HG03045 (cell line): ENCODE data around the gene SLC44A1.

Experiments
- ATAC-seq: cut with Tn5 transposase; IDR thresholded peaks from one replicate; pipeline ENCODE4 v1.9.1; 2021; ENCODE audit warnings: mild to moderate bottlenecking, moderate library complexity; ENCODE audit not compliant: unreplicated experiment

SLC44A1 gene

DNA sequence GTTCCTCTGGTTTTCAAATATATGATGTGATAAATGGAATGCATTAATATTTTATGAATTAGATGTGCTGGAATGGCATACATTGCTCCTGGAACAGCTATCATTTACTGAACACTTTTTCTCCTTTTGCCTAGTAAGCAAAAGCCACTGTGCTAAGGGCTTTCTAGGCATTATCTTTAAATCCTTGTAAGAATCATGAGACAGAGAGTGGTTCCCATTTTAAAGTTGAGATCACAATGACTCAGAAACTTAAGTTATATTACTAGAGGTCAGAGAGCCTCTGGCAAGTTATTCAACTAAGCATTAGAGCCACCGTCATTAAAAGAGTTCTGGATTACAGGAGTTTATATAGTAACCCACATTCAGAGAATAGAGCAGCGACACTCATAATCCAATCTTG, 176.7 kb downstream of the SLC44A1 start:
- ATAC-seq, result no peak

DNA sequence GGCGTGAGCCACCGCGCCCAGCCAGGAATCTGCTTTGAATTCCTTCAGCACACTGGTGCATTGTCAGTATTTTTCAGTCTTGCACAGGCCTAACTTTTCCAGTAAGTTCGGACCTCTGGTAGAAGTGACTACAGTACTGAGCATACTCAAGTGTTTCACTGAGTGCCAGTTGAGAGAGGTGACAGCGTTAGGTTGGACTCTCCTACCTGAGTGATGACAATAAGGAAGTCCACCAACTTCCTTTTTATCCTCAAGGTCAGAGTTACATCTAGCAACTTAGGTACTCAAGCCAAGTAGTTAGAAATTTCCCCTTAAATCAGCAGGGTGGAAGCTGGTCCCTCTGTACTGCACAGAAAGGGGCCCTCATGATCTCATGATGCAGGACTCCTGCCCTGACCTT, 177.4 kb downstream of the SLC44A1 start:
- ATAC-seq, result no peak

DNA sequence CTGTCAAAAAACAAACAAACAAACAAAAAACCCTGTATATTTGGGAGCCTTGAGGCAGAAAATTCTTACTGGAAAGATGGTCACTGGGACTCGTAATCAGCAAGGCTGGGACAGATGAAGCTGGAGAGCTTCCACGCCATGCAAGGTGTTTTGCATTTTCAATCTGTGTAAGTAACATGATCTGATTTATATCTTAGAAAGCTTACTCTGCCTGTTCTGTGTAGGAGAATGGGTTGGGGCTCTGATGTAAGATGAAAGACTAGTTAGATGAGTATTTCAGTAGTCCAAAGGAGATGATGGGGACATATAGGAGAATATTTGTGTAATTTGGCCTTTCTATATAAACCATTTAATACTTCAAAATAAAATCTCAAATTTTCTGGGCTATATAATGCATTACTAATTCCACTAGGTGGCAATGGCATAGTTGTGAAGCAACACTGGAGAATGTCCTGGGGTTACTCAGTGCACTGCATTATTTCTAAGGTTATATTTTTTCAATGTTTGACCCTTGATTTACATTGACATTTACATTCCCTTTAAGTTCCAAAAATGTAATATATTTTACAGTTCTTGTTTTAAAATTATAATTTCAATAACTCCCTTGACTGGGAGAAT, 181.5 kb downstream of the SLC44A1 start:
- ATAC-seq, result no peak

DNA sequence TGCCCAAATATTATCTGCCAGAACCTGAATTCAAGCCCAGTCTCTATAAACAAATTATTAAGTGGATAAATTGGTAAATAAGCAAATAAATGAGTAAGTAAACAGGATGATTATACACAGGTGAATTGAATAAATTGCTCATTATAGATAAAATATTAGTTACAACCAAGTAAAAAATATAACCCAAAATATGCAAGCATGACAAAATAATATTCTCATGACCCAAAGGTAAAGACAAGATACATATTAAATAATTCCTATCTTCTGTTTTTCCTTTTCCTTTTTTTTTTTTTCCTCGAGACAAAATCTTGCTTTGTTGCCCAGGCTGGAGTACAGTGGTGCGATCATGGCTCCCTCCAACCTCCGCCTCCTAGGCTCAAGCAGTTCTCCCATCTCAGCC, 182.2 kb downstream of the SLC44A1 start:
- no peak for ATAC-seq

DNA sequence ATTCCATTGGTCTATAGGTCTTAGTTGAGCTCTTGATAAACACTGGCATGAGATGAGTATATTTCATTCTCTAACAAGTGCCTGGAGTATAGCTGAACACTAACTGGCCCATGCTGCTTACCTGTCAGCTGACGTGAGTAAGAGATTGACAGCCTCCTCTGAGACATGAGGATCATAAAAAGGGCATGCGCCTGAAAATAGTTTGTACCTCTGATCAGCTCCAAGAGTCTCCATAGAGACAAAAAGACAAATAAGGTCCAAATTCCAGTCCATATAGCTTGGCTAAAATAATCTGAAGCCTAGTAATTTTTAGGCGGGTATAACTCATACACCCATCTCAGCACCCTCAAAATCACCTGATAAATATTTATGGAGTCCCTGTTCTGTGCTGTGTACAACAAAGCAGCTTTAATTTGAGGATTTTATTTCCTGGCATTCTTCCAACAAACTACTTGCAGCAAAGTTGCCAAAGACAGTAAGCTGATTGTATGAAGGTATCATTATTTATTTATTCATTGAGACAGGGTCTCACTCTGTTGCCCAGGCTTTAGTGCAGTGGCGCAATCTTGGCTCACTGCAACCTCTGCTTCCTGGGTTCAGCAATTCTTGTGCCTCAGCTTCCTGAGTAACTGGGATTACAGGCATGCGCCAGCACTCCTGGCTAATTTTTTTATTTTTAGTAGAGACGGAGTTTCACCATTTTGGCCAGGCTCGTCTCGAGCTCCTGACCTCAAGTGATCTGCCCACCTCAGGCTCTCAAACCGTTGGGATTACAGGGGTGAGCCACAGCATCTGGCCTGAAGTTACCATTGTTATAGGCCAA, 187.2 kb downstream of the SLC44A1 start:
- ATAC-seq, result no peak

DNA sequence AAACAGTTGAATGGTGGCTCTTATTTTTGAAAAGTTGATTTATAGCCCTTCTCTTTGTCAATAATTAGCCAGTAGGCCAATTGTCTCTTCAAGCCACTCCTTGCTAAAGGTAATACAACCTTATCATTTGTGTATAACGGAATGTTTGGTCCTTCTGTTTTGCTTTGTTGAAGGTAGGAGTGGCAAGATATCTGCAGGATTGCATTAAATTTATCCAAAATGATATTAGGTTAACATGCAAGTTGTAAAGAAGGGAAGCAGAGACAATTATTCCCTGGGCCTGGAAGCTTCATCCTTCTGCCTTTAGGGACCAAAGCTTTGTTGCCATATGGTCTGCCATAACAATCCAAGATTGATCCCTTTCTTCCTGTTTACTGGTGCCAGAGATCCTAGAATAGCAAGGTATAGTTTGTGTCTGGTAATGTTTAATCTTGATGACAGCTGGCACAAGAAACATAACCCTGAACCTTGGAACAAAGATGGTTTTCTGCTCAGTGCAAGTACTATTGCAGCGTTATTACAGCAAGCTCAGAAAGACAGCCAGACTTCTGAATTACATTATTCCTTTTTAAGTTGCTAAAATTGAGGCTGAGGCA, 187.9 kb downstream of the SLC44A1 start:
- ATAC-seq, result no peak

DNA sequence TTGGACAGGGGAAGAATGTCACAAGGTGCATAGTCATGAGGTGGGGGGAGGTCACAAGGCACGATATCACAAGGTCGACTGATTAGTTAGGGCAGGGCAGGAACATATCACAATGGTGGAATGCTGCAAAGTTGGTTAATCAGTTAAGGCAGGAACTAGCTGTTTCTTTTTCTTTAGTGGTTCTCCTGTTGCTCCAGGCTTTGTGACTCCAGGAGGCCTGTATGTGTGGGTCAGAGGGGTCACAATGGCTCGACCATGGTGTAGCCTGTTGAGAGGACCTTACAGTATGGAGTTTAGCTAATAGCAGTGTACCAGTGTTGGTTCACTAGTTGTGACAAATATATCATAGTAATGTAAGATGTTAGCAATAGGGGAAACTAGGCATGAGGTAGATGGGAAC, 191.0 kb downstream of the SLC44A1 start:
- ATAC-seq, result no peak

DNA sequence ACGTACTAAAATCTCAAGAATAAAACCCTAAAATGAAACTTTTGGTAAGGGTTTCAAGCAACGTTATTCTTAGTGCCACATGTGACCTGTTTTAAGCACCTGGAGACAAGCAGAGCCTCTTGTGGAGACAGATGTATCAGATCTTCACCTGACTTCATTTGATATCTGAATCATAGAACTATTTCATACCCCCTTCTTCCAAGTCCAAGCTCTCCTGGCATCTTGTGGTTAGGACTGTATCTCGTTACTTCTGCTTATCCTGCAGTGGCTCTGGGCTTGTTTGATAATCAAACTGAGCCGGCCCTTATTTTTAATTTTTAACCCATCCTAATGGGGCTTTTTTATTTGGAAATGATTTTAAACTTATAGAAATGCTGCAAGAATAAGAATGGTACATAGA, 192.3 kb downstream of the SLC44A1 start:
- ATAC-seq, result no peak

DNA sequence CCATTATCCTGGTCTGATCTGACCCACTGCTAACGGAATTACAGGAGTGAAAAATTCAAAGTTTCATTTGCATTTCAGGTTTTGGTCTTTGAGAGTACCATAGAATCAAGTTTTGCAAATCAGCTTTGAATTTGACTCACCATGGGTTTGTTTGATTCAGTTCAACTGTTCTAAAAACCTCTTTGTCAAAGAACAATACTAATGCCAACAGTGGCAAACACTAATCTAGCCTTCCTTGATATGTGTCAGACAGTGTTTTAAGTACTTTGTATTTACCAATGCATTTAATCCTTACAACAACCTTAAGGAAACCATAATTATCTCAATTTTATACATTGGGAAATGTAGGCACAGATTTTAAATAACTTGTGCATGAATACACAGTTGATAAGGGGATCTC, 193.3 kb downstream of the SLC44A1 start:
- no peak for ATAC-seq

DNA sequence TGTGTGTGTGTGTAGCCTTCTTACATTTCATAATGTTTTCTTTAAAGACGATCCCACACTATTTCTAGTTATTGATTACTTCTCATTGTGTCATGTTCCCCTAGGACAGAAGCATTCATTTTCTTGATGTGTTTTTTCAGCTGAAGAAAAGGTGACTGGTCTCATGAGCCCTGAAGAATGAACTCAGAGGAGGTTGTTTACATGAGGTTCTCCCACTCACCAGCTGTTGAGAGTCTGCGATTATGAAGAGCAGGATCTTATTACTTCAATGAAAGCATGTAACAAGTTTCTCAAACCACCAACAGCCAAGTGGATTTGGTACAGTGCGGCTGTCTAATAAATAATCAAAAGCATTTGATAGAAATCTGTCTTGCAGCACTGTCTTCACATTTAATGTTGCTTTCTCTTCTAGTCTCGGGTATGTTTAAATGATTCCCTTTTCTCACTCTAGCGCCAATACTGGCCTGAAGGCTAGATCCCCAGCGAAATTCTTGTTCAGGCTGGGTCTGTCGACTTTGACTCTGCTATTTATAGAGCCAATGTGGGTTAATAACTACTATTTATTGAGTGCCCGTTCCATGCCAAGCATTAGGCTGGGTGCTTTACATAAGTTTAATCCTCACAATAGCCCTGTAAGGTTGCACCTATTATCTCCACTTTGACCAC, 193.8 kb downstream of the SLC44A1 start:
- no peak for ATAC-seq

DNA sequence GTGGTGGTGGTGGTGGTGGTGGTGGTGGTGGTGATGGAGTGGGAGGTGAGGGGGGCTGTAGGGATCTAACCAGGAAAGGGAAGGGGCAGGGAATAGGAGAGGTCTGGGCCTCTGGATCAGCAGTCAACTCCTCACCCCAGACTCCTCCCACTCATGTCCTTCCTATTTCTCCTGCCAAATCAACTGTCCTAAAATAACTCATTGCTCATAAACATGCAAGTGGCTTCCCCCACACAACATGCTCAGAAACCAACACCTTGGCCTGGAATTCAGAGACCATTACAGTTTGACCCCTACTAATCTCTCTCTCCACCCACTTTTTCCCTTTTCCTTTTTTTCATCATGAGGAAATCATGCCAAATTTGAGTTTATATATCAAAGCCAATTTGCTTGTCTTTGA, 195.0 kb downstream of the SLC44A1 start:
- ATAC-seq, result no peak

DNA sequence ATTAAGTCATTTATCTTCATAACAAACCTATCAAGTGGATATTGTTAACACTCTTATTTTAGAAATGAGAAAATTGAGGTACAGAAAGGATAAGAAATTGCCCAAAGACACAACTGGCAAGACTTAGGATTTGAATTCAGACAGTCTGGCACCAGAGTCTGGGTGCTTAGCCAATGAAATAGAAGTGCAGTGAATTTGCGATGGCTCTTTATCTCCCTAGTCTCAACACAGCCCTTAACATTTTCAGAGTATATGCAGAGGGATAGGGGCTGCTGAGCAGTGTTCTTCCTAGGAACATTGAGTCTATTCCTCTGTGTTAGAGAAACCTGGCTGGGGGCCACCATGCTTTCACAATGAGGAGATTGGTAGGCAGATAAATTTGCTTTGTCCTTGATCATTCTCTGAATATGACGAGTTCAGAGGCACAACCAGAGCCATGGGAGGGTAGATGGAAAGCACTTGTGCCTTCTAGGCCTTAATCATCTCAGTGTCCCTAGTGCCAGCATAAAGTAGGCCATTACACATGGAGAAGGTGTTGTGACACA, 197.2 kb downstream of the SLC44A1 start:
- no peak for ATAC-seq

DNA sequence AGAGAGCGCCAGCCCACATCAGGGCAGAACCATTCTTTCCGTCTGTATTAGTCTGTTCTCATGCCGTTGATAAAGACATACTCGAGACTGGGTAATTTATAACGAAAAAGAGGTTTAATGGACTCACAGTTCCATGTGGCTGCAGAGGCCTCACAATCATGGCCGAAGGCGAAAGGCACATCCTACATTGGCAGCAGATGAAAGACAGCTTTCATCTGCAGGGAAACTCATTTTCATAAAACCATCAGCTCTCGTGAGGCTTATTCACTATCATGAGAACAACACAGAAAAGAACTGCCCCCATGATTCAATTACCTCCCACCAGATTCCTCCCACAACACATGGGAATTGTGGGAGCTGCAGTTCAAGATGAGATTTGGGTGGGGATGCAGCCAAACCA, 198.7 kb downstream of the SLC44A1 start:
- ATAC-seq, result no peak

DNA sequence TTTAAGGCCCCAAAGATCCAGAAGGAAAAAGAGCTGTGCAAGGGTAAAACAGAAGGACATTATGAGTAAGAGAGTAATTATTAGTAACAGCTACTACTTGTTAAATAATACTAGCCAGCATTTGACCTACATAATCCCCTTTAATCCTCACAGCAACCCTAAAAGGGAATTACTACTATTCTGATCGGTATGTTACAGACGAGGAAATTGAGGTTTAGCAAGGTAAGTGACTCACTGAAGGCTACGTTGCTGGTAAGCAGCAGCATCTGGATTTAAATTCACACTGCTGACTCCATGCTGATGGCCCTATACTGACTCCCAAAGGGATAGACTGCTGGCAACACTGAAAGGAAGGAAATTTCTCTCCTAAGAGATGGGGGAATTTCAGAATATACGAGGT, 199.7 kb downstream of the SLC44A1 start:
- ATAC-seq, result no peak

DNA sequence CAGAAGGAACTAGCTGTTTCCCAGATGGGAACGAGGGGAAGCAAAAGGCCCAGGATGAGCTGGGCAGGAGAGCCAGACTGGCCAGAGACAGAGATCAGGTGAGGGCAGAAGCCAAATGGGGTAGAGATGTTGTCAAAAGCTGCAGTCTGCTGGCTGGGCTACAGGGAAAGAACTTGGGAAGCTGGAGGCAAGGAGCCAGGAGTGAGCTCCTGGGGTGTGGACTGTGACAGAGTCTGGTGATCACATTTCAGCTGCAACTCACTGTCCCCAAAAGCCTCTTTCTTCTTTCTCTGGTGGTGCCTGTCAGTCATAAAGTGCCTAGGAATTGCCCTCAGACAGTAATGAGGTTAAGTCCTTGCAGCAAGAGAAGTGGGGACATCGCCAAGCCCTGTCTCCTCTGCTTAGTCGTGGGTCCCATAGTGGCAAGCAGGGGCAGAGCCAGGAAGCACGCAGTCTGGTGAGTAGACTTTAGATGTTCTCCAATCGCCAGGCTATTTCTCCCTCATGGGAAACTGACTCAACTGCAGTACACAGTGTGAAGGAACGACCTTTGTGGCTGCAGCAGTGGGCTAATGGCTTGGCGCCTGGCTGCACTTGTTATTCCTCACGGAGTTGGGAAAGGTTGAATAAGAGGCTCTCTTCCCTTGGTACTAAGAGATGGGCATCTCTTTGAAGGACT, 200.9 kb downstream of the SLC44A1 start:
- no peak for ATAC-seq

DNA sequence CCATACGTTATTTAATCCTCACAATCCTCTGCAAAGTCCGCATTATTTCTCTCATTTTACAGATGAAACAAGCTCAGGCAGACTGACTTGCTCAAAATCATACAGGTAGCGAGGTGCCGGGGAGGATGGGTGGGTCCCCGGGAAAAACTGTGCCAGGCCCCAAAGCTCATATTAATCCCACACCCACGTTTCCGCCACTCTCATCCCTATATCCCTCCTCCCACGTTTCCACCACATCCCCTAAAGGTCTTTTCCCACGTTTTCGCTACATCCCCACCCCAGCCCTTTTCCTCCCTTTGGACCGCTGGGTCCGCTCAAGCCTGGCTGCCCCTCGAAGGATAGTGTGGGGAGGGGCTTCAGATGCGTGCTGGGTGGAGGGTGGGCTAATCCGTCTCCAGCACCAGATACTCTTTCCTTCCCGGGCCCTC, 202.9 kb downstream of the SLC44A1 start:
- ATAC-seq, result no peak

DNA sequence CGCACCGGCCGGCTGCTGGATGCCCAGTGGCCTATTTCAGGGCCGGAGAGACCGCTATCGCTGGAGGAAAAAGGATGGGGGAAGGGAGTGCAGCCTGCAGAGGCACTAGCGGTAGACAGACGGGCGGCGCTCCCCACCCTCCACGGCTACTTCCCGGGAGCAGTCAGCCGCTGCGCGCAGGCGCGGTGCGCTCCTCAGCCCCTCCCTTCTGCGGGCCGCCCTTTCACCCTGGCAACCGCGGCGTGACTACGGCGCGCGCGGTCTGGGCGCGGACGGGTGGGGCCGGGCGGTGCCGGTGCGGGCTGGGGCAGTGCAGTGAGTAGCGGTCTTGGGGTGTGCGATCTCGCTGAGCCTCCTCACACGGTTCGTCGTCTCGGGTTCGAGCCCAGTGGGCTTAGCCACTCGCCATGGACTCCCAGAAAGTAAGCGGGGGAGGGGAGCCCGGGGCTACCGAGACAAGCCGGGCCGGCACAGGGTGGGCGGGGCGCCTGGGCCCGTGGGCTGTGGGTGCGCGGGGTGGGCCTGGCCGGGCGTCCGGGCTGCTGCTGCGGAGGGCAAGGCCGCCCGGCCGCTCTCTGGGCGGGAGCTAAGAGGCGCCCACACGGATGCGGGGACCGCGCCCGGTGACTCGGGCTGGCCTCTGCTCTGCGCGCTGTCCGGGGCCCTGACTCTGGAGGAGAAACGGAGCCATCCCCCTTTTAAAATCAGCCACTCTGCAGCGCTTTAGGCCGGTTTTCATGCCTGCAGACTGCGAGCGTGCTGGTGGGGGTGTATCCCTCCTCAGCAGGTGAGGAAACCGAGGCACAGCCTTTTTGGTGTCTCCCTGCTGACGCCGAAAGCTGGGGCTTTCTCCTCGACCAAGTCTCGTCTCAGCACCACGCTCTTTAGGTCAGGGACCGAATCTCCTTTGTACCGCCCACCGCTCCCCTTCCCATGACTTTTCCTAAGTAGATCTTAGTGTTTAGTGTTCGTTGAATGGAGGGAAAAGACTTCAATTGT, 203.7 kb downstream of the SLC44A1 start, which contains the start of gene FSD1L:
FSD1L (plus strand) TSS at position 221 of the 999 bp plus-strand sequence; CDS start at position 408, 187 bp downstream.
- peak; percentile 96 for ATAC-seq

DNA sequence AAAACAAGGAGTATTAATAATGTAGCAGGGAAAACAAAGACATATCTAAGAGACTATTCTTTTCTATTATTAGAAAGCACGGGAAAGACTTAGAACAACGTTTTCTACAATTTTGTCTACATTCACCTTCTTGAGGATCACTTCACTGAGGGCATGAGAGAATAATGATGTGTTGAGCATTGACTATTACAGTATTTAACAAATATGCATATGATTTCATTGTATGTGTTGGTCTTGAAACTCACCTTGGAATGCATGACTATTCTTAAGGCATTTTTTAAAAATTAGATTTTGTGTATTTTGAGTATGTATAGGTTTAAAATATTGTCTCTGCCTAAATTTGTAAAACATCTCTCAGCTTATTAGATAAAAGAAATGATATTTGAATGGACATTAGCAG, 204.6 kb downstream of the SLC44A1 start:
- ATAC-seq, result no peak

DNA sequence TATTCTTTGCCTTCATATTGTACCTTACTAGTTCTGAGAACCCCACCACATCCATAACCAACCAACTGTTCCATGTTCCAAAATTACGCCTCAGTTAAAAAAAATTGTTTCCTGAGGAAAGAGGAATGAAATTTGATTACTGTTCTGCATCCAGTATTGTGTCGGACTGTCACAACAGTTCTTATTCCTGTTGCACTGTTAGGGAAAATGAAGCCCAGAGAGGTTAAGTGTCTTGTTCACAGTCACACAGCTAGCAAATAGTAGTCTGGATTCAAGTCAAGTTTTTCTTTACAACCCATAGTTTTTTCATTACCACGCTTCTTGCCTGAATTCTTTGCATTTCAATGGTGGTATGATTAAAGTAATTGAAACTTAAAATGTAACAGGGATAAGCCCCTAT, 207.7 kb downstream of the SLC44A1 start:
- ATAC-seq, result no peak
